MG63 (cell line): ENCODE measurements around the gene ZEB2. TPM values are rescaled to one million over a fixed set of nuclear protein-coding genes. Genes with fewer than 3 reads are reported as not detected.

ENCODE experiments used
- DNase-seq: peaks from one replicate; pipeline ENCODE4 v3.0.0-alpha.2; 2020
- H3K27me3 ChIP-seq: fragments of 250-450 bp; sonication (Bioruptor Pico); 2 replicates; pipeline ENCODE4 v1.5.1; 2020; ENCODE audit warnings: mild to moderate bottlenecking, moderate library complexity
- H3K36me3 ChIP-seq: fragments of 250-450 bp; sonication (Bioruptor Pico); 2 replicates; pipeline ENCODE4 v1.5.1; 2020; ENCODE audit warnings: mild to moderate bottlenecking, moderate library complexity
- H3K4me3 ChIP-seq: fragments of 250-450 bp; sonication (Bioruptor Pico); 2 replicates; pipeline ENCODE4 v1.5.1; 2020; ENCODE audit warnings: mild to moderate bottlenecking, moderate library complexity
- H3K9me3 ChIP-seq: fragments of 250-450 bp; sonication (Bioruptor Pico); 2 replicates; pipeline ENCODE4 v1.5.1; 2020; ENCODE audit warnings: mild to moderate bottlenecking, moderate library complexity
- total RNA-seq: library from RNA; depleted of rRNA; stranded (reverse); fragments of >200 nt; shearing (Covaris generic); gene quantifications from 2 replicates; pipeline ENCODE4 v1.2.3, GENCODE V29; 2014; ENCODE audit warnings: low replicate concordance

ZEB2 gene
- total RNA-seq, 1 experiment from 2014 or later: 13.3 TPM

DNA sequence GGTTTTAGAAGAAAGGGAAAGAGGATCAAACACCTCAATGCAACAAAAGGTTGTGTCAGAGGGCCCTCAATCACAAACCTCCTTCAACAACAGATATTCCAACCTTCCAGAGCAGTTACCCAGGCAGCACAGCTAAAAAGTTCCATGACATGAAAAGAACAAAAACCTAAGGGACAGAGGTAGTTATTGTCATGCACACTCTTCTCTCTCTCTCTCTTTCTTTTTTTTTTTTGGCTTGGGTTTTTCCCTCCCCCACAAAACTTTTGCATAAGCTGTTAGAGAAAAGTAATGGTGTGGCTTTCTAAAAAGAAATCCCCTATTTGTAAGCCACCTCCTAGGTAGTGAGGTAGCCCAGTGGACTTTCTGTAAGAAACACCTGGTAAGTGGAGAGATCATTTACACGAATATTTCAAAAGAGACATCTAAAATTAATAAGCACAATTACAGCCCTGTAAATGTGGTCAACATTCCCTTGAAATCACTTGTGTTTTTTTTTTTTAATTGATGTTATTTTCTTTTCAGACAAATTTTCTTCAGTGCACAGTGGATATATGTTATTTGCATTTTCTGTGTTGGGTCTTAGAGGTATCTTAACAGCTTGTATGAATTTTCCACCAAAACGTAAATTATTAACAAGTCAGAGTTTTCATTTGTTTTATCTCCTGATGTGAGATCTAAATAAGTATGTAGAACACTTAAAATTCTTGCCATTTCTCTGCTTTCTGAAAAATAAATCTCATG lies 48.4 kb downstream of the ZEB2 start:
- Histone ChIP-seq H3K27me3 (no peaks in the 10 kb centered on the region), H3K36me3 (peaks cover 37% of the 10 kb centered on the region), H3K4me3 (no peak overlapping the region), H3K9me3 (no peaks in the 10 kb centered on the region)
- DNase-seq: no peak

- H3K36me3 ChIP-seq: peaks cover 37% of the 10 kb centered on the region
- DNase-seq: no peak
- H3K27me3 ChIP-seq: no peaks in the 10 kb centered on the region
- H3K4me3 ChIP-seq: no peak overlapping the region
- H3K9me3 ChIP-seq: no peaks in the 10 kb centered on the region
These were observed 49.1 kb downstream of the ZEB2 start for GRCh38 chr2:144470816-144471215.

DNA sequence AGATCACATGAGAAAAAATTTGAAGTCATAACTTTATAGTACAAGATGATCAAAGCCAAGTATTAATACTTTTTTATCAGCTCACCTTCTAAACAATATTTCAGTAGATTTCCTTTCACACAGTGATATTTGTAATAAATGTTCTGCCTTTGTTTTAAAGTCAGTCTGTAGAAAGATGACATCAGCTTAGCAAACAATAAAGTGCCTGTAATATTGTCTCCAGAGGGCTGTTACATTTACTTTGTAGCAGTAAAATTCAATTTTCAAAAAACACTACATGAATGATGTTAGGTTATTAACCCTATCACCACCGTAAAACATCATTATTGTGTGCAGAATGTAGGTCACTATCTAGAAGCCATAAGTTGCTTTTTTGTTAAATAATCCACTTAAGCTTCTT lies 49.6 kb downstream of the ZEB2 start:
- Histone ChIP-seq H3K4me3 (no peak overlapping the region), H3K9me3 (no peaks in the 10 kb centered on the region), H3K36me3 (peaks cover 33% of the 10 kb centered on the region), H3K27me3 (no peaks in the 10 kb centered on the region)
- DNase-seq: no peak

DNA sequence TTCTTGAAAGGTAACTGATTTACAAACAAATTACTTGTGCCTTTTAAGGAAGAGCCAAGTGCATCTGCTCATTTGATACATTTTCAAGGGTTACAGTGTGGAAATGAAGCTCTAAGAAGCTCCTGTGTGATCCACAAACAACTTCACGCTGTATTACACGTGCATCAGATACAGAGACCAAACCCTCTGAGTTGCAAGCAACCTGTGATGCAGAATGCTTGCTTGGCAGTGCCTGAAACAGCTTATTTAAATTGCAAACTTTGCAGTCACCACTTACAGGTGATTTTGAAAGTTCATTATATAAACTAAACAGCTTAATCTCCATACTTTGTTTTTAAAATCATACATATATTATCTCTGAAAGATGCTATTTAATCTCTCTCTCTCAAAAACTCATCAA lies 50.1 kb downstream of the ZEB2 start:
- H3K36me3 ChIP-seq: peaks cover 33% of the 10 kb centered on the region
- no peak overlapping the region for H3K4me3 ChIP-seq
- no peak for DNase-seq
- H3K27me3 ChIP-seq: no peaks in the 10 kb centered on the region
- no peaks in the 10 kb centered on the region for H3K9me3 ChIP-seq

DNA sequence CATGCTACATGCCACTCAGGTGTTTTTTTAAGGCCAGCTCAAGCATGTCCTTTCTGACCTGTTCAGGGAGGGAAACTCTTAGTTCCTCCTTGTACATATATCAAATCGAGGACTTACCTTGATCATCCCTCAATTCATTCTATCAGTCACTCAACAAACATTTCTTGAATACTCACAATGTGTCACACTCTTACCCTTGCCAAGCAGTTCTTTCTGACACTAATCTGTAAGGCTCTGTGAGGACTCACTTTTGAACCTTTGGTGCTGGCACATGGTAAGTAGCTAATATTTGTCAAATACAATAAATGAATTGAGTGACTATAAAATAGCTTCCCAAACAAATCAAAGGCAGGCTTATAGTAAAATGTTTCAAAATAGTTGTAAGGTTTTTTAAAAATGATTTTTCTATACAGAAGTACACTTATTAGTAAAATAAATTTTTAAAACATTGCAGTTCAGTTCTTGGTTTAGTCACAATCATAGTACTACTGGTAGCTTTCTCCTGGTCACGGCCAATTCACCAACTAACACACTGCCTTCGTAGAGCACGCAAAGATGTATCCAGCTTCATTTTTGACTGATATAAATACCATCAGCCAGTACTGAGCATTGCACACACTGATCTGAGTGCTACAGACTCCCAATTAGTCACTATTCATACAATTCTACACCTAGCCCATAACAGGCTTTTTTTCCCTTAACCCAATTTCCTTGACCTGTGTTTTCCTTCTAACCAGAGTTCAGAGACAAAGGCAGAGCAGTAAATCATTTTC lies 50.9 kb downstream of the ZEB2 start:
- Histone ChIP-seq H3K4me3 (no peak overlapping the region), H3K27me3 (no peaks in the 10 kb centered on the region), H3K36me3 (peaks cover 36% of the 10 kb centered on the region), H3K9me3 (no peaks in the 10 kb centered on the region)
- DNase-seq: no peak

GRCh38 chr2:144467502-144468137 lies 52.3 kb downstream of the ZEB2 start:
- H3K27me3 ChIP-seq: no peaks in the 10 kb centered on the region
- H3K36me3 ChIP-seq: peaks cover 26% of the 10 kb centered on the region
- H3K9me3 ChIP-seq: no peaks in the 10 kb centered on the region
- H3K4me3 ChIP-seq: no peak overlapping the region
- no peak for DNase-seq

- H3K4me3 ChIP-seq: no peak overlapping the region
- no peaks in the 10 kb centered on the region for H3K9me3 ChIP-seq
- H3K27me3 ChIP-seq: no peaks in the 10 kb centered on the region
- peaks cover 21% of the 10 kb centered on the region for H3K36me3 ChIP-seq
- no peak for DNase-seq
These were observed 53.3 kb downstream of the ZEB2 start for GRCh38 chr2:144466637-144467036.

GRCh38 chr2:144465749-144466148 lies 54.2 kb downstream of the ZEB2 start:
- no peaks in the 10 kb centered on the region for H3K27me3 ChIP-seq
- no peaks in the 10 kb centered on the region for H3K9me3 ChIP-seq
- no peak overlapping the region for H3K4me3 ChIP-seq
- DNase-seq: no peak
- peaks cover 19% of the 10 kb centered on the region for H3K36me3 ChIP-seq

- Histone ChIP-seq H3K4me3 (no peak overlapping the region), H3K9me3 (no peaks in the 10 kb centered on the region), H3K36me3 (peaks cover 19% of the 10 kb centered on the region), H3K27me3 (no peaks in the 10 kb centered on the region)
- DNase-seq: no peak
These were observed 55.2 kb downstream of the ZEB2 start for GRCh38 chr2:144464730-144465129.

- no peak for DNase-seq
- H3K9me3 ChIP-seq: no peaks in the 10 kb centered on the region
These were observed 56.7 kb downstream of the ZEB2 start for GRCh38 chr2:144463266-144463665.

DNA sequence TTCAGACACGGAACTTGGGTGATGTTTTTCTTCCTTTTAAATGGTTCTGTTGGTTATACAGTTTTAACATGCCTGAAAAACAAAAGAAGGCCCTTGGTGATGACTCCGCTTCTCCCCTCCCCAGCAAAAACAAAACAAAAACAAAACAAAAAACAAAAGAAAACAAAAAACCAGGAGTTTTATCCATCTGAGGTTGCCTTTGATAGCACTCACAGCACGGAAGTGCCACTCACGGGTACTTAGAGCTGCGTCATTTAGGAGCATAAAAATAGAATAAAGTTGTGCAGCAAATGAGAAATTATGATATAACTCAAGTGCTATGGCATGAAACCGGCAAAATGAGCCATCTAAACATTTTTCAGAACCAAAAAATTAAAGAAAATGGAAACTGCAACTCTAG lies 57.7 kb downstream of the ZEB2 start:
- Histone ChIP-seq H3K36me3 (peaks cover 14% of the 10 kb centered on the region), H3K9me3 (no peaks in the 10 kb centered on the region), H3K27me3 (no peaks in the 10 kb centered on the region), H3K4me3 (no peak overlapping the region)
- DNase-seq: no peak

More at GRCh38 chr2:144463266-144463665, 56.7 kb downstream of the ZEB2 start:
- peaks cover 19% of the 10 kb centered on the region for H3K36me3 ChIP-seq
- no peaks in the 10 kb centered on the region for H3K27me3 ChIP-seq
- H3K4me3 ChIP-seq: no peak overlapping the region

DNA sequence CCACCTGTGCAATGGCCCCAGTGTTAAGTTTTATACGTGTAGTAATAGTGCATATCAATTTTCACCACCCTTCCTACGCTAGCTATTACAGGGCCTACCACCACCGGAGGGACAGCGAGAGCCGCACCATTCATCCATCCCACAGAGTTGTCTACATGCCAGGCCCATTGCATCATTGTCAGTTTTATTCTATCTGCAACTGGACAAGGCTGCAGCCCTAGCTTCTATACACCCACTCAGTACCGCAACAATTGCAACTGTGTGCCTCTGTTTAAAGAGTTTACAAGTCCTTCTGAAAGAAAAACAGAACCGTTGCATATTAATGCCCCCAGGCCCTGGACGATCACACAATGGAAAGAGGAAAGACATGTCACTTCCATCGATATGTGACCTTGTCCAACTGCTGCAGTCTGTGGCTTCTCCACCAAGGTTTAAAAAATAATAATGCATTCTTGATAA lies 58.6 kb downstream of the ZEB2 start:
- Histone ChIP-seq H3K27me3 (no peaks in the 10 kb centered on the region), H3K4me3 (no peak overlapping the region), H3K36me3 (peaks cover 12% of the 10 kb centered on the region), H3K9me3 (no peaks in the 10 kb centered on the region)
- no peak for DNase-seq

DNA sequence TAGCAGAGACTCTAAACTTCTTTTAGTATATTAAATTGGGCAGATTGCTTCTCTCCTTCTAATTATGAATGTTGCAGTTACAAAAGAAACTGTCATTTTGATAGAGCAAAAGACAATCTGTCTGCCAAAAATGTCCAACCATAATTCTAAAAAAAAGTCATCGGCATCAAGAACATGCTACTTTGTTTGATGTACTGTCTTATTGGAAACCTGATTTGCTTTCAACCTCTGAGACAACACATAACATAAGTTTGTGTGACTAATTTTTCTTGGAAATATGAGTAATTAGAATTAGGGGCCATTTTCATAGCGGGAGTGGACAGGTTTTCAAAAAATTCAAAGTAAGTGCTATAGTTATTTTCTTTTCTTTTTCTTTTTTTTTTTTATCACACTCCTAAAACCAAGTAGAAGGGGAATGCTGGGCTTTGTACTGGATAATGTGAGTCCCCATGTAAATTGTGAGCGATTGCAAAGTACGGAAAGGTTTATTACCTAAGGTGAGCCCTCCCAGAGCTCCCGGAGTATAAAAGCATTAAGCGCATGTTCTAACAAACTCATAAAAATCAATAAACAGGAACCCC lies 59.1 kb downstream of the ZEB2 start:
- Histone ChIP-seq H3K36me3 (peaks cover 9% of the 10 kb centered on the region), H3K27me3 (no peaks in the 10 kb centered on the region), H3K9me3 (no peaks in the 10 kb centered on the region), H3K4me3 (no peak overlapping the region)
- DNase-seq: no peak

- peaks cover 9% of the 10 kb centered on the region for H3K36me3 ChIP-seq
- H3K4me3 ChIP-seq: no peak overlapping the region
- no peaks in the 10 kb centered on the region for H3K9me3 ChIP-seq
- no peaks in the 10 kb centered on the region for H3K27me3 ChIP-seq
- DNase-seq: no peak
These were observed 60.0 kb downstream of the ZEB2 start for GRCh38 chr2:144459937-144460336.

- no peak for DNase-seq
- Histone ChIP-seq H3K36me3 (peaks cover 6% of the 10 kb centered on the region), H3K4me3 (no peak overlapping the region), H3K9me3 (no peaks in the 10 kb centered on the region), H3K27me3 (no peaks in the 10 kb centered on the region)
These were observed 60.6 kb downstream of the ZEB2 start for GRCh38 chr2:144459286-144459685.

- Histone ChIP-seq H3K4me3 (no peak overlapping the region), H3K36me3 (peaks cover 8% of the 10 kb centered on the region; the same call in 1 of the 2 replicates), H3K9me3 (no peaks in the 10 kb centered on the region), H3K27me3 (no peaks in the 10 kb centered on the region)
- DNase-seq: no peak
These were observed 61.4 kb downstream of the ZEB2 start for GRCh38 chr2:144458541-144458940.

DNA sequence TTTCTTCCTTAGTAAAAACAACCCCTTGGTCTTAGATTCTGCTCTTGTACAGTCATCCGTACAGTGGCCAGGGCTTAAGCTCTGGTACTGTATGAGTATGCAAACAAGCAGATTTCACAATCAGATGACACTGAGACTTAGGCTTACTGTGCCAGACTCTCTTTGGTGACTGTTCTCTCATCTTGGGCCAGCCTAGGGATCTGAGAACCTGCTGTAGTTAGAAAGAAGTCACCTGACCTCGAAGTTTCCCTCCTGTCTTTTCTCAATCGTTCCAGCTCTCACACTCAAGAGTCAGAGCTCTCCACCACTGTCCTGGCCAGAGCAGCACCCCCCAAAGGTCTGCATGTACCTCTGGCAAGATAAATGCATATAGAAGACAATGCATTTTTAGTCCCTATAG lies 63.2 kb downstream of the ZEB2 start:
- no peaks in the 10 kb centered on the region for H3K27me3 ChIP-seq
- no peaks in the 10 kb centered on the region for H3K9me3 ChIP-seq
- no peak overlapping the region for H3K4me3 ChIP-seq
- peak; percentile 70 for DNase-seq
- H3K36me3 ChIP-seq: peaks cover 6% of the 10 kb centered on the region; the same call in 1 of the 2 replicates
